Gastroesophageal sphincter (tissue), 3 donors: Measurements from ENCODE around the gene CDK17.

ENCODE experiments used
- POLR2A ChIP-seq, 2 donors: fragments of 450-650 bp; IDR thresholded peaks; one replicate each; pipeline ENCODE4 v1.6.1; 2017; ENCODE audit warnings: antibody characterized with exemption in 2 of 2, mild to moderate bottlenecking in 2 of 2, moderate library complexity in 1 of 2
- POLR2AphosphoS5 ChIP-seq: sonication (generic); formaldehyde crosslinking; IDR thresholded peaks from one replicate; pipeline ENCODE4 v1.6.1; 2017; ENCODE audit warnings: antibody characterized with exemption
- TF ChIP-seq, protein P1 (sequence below), 4 experiments: fragments of 200-600 bp in 2 of 4; fragments of 450-650 bp in 2 of 4; sonication (generic) in 1 of 4; IDR thresholded peaks; one replicate each; pipeline ENCODE4 v1.5.1; 2017 to 2019; ENCODE audit warnings: antibody characterized with exemption in 4 of 4, mild to moderate bottlenecking in 2 of 4, moderate library complexity in 2 of 4

GRCh38 chr12:96386794-96387193 is 13.4 kb downstream of the CDK17 start:
- TF ChIP-seq, protein P1, sequence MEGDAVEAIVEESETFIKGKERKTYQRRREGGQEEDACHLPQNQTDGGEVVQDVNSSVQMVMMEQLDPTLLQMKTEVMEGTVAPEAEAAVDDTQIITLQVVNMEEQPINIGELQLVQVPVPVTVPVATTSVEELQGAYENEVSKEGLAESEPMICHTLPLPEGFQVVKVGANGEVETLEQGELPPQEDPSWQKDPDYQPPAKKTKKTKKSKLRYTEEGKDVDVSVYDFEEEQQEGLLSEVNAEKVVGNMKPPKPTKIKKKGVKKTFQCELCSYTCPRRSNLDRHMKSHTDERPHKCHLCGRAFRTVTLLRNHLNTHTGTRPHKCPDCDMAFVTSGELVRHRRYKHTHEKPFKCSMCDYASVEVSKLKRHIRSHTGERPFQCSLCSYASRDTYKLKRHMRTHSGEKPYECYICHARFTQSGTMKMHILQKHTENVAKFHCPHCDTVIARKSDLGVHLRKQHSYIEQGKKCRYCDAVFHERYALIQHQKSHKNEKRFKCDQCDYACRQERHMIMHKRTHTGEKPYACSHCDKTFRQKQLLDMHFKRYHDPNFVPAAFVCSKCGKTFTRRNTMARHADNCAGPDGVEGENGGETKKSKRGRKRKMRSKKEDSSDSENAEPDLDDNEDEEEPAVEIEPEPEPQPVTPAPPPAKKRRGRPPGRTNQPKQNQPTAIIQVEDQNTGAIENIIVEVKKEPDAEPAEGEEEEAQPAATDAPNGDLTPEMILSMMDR (IDR thresholded peaks at IDR 0.05), result no peak
- TF ChIP-seq POLR2A (IDR thresholded peaks at IDR 0.05) (no peak), POLR2AphosphoS5 (no peak)
